Measurements from ENCODE around the gene LARP6.

GRCh38 chr15:70796516-70797310, 57.2 kb downstream of the LARP6 start:
- TF ChIP-seq SIN3A (IDR thresholded peaks at IDR 0.05; ENCODE audit: borderline replicate concordance, insufficient read depth, low read depth, low read length) (no peak), REST (IDR thresholded peaks at IDR 0.05; ENCODE audit: insufficient read depth in 1 of 2, low read depth in 2 of 2, low read length in 1 of 2) (no peak), CTCF (IDR thresholded peaks at IDR 0.05) (no peak), POLR2AphosphoS5 (IDR thresholded peaks at IDR 0.05; ENCODE audit: low read depth, low read length) (no peak)
